HG03135 (cell line): ENCODE measurements around the gene PLEKHH1.
A peak's percentile ranks its signal among the peaks of the same experiment; 100 is the strongest.
"Not testable (repeated sequence)": the region's sequence is repeated elsewhere in the genome, so short reads cannot be mapped to it uniquely, and the experiment has no call there.

Experiments used
- ATAC-seq: cut with Tn5 transposase; IDR thresholded peaks from one replicate; pipeline ENCODE4 v1.9.1; 2021; ENCODE audit warnings: mild to moderate bottlenecking, moderate library complexity; ENCODE audit not compliant: unreplicated experiment

The PLEKHH1 gene

DNA sequence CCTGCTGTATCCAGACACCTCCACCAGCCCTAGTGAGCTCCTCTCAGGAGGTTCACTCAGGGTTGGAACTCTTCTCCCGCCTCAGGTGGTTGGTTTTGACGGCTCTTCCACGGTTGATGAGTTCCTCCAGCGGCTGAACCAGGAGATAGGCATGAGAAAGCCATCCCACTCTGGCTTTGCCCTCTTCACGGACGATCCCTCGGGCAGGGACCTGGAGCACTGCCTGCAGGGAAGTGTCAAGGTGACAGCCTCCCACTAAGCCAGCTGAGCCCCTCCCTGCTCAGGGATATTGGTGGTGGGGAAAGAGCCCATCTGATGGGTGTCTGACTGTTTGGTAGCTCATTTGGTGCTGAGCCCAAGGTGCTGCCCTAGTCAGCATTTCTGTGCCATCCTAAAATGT, 46.5 kb downstream of the PLEKHH1 start:
- no peak for ATAC-seq

DNA sequence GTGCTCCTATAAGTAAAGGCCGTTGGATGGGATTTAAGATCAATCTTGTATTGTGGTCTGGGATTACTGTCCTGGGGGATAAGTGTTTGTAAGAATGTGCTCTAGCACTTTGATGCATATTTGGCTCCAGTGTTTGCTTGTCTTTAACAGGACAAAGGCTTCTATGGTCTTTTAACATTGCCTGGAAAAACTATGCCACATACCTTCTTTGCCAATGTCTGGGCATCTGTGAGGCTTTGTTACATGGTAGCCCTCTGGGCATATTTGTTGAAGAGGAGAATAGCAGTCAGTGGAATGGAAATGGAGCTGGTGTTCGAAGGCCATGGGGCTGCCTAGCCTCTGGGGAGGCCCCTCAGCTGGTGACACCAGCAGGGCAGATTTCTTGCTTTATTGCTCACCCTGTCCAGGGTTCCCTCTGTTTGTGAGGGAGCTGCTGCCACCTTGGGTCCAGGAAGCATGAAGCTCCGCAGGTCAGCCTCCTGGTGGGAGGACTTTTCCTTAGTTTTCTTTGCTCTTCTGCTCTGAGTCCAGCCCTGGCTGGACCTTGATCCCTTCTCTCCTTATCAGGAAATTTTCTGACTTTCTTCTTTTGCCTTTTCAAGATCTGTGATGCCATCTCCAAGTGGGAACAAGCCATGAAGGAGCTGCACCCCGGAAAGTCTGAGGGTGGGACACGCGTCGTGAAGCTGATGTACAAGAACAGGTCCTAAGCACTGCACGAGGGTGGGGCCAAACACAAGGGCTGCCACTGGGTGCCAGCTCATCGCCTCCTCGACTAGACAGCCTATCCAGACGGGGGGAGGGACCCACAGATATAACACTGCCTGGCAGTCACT, 47.5 kb downstream of the PLEKHH1 start:
- ATAC-seq: no peak

DNA sequence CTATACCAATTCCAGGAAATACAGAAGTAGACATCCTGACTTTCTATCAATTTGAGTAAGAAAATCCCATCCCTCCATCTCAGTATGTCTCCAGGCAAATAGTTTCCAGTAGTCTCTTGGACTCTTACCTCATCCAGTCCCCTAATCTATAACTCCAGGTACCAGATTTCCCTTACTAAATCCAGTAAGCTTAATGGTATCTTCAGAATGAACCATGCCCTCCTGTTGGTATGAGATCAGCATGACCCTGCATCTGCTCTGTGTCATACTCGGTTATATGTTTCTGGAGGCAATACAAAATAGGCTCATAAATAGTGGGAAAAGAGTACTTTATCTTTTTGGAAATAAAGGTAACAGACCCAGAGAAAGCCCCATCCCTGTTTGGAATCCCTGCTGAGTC, 48.6 kb downstream of the PLEKHH1 start:
- no peak for ATAC-seq

DNA sequence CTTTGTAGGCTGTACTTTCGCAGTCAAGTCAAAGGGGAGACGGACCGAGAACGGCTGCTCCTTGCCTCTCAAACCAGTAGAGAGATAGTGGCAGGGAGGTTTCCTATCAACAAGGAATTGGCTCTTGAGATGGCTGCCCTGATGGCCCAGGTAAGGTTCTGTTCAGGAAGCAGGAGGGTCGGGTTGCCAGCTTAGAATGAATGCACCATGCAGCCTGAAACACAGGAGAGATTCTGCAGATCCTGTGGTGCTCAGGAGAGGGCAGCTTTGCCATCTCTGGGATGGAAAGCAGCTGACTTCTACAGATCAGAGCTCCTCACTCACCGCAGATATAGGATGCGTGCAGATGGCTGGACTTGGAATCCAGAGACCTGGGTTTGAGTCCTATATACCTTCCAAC, 49.0 kb downstream of the PLEKHH1 start:
- no peak for ATAC-seq

DNA sequence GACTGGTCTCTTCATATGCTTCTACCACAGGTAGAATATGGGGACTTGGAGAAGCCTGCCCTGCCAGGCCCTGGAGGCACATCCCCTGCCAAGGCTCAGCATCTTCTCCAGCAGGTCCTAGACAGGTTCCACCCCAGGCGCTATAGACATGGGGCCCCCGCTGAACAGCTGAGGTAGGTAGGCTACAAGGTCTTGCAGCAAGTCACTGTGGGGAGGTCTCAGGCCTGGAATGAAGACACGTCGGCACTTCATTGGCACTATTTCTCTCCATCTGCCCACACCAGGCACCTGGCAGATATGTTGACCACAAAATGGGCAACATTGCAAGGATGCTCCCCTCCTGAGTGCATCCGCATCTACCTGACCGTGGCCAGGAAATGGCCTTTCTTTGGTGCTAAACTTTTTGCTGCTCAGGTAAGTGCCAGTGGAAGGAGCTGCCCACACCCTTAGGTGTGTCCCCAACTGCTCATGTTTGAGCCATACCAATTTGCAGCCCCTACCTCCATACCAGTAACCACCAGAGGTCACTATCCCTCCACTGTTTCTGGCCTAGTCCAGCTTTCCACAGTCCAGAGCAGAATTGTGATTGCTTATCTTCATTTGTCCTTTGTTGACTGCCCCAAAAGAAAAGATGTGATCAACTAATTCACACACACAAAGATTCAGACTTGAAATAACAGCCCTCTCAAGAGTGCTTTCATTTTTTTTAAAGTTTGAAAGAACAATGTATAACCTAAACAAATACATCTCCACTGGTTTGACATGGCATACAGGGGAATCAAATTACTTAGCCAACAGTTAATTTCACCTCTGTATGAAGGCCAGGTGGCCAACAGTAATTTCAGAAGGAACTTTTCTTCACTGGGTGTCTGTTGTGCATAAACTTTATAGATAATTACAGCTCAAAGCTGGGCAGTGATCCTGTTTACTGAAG, 50.9 kb downstream of the PLEKHH1 start:
- ATAC-seq: no peak

DNA sequence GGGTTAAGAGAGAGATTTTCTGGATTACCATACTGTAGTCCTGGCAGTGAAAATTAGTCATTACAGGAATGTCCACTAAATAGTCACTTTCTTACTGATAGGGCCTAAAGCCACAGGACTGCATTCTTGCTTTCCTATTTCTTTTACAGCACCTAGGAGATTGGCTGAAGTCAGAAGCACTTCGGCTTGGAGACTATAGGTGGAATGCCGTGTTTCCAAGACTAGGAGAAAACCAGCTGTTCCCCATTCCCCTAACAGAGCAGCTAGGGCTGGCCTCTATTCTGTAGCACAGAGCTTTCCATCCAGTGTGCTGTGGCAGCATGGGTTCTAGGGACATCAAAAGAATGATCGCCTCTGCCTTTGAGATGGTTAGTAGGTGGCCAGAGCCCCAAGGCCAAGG, 51.9 kb downstream of the PLEKHH1 start:
- ATAC-seq: no peak

DNA sequence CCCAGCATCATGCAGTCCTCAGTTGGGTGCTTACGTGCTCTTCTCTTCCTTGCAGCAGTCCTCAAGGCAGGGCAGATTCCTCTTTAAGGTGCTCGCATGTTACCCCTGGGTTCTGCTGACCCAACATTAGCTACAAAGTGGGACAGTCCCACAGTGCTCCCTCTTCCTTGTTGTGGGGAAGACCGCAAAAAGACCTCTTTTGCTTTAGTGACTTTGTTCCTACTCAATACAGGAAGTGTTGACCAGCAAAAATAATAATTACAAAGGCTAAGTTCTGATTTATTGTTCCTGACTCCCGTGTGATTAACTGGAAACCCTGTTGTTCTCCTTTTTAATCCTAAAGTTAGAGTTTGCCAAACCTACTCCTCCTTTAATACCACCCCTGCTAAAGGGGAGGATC, 53.3 kb downstream of the PLEKHH1 start:
- no peak for ATAC-seq

DNA sequence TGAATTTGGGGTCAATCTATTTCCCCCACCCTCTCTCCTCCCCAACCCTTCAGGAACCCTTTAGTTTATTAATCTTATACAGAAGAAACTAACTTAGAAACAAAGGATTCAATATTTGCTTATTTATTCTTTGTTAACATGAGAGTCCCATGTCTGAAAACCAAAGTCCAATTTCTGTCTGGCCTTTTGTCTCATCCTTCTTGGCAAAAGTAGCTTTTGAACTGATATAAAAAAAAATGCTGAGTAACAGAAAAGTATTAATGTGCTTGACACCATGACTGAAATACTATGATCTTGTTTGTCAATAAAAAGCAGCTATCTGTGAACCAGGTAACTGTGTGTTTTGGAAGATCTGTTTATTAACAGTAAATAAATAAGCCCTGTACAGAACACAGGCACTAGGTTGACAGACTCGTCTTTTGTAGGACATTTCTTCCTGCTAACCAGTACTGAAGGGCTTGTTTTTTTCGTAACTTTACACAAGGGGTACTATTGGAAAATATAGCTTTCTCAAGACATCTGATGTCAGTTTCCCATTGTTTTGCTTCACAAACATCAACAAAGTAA, 56.2 kb downstream of the PLEKHH1 start:
- ATAC-seq: no peak

DNA sequence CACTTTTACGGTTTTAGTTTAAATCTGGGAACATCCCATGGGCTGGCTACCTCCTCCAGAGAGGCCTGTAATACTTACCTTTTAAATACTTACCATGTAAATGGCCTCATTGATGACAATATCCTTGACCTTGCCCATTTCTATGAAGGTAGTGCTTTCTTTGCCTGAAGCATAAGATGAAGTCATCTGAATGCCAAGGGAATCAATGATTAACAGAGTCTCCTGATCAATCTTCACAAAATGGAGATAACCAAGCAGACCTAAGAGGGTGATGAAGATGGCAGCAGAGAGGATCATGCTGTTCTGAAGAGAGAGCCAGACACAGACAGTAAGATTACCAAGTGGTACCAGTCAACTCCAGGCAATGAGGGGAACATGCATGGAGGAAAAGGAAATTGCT, 60.6 kb downstream of the PLEKHH1 start:
- not testable (repeated sequence) for ATAC-seq

DNA sequence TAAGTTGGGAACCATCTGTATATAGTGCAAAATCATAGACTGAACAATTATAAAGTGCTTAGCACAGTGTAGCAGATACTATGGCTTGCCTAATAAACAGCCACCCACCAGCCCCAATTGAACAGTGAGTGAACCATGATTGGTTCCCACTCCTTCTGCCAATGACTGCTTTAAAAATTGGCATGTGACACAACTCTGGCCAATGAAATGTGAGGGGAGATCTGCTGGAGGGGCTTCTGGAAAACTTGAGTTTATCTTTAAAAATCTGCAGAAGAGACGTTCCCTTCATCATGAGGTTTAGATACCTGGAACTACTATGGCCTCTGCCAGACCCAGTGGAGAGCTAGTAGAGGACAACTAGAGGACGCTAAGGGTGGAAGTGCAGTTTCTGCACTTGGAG, 62.3 kb downstream of the PLEKHH1 start:
- no peak for ATAC-seq

DNA sequence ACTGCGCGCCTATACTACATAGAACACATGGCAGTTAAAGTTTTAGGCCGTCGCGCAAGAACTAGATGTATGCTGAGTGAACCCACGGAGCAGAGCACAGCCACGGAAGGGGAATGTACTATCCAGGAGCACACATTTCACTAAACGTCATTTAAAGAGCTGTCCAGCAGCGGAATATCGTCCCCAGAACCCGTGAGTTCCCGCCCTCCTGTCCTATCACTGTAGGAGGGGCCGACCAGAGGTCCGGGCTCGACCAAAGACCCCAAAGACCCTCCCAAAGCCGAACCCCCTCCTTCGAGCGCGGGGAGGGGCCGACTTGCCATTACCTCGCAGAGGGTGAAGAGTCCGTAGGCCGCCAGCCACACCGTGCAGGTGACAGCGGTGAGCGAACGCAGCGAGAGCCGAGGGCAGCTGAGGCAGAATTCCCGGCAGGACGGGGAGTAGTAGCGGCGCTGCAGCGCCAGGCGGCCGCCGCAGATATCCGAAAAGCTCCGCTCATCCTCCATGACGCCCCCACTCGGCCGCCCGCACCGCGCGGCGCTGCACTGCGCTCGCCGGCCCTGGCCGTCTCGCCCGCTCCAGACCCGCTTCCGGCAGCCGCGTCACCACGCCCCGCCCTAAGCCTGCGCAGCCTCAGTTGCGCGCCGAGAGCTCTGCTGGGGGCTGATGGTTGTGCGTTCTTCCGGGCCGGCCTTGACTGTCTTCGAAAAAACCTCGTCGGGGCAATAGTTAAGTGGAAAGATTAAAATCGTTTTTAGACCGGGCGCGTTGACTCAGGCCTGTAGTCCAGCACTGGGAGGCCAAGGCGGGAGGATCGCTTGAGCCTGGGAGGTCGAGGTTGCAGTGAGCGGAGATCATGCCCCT, 66.8 kb downstream of the PLEKHH1 start, which contains the start of gene PIGH:
Gene PIGH, minus strand, starts transcription at position 571 of the 864 bp plus-strand sequence. Its CDS starts 65 bp downstream, at position 506.
- peak; percentile 94 for ATAC-seq

DNA sequence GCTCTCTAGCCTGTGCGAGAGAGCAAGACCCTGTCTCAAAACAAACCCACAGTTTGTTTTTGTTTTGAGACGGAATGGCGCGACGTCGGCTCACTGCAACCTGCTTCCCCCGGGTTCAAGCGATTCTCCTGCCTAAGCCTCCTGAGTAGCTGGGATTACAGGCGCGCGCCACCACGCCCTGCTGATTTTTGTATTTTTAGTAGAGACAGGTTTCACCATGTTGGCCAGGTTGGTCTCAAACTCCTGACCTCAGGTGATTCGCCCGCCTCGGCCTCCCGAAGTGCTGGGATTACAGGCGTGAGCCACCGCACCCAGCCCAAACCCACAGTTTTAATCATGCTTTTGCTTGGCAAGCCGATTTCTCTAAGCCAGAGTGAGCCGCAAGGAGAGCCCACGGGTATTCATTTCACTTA, 67.5 kb downstream of the PLEKHH1 start:
- not testable (repeated sequence) for ATAC-seq

DNA sequence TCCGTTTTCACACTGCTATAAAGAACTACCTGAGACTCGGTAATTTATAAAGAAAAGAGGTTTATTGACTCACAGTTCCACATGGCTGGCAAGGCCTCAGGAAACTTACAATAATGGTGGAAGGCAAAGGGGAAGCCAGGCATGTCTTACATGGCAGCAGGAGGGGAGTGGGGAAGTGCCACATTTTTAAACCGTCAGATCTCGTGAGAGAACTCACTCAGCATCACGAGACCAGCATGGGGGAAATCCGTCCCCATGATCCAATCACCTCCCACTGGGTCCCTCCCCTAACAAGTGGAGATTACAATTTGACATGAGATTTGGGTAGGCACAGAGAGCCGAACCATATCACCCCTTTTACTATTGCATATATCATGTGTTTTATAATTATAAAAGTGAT, 69.0 kb downstream of the PLEKHH1 start:
- ATAC-seq: no peak

DNA sequence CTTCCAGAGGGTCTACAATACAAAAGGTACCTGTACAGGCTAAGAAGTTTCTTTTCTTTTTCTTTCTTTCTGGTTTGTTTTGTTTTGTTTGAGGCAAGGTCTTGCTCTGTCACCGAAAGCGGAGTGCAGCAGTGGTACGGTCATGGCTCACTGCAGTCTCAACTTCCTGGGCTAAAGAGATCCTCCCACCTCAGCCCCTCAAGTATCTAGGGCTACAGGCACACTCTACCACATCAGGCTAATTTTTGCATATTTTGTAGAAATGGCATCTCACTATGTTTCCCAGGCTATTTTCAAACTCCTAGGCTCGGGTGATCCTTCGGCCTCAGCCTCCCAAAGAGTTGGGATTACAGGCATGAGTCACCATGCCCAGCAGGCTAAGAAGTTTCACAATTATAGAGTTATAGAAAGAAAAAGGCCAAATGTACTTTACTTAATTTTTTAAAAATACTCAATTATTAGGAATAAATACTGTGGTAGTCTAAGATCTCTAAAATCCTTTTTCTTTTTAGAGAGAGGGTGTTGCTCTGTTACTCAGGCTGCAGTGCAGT, 70.0 kb downstream of the PLEKHH1 start:
- peak; percentile 68 for ATAC-seq

DNA sequence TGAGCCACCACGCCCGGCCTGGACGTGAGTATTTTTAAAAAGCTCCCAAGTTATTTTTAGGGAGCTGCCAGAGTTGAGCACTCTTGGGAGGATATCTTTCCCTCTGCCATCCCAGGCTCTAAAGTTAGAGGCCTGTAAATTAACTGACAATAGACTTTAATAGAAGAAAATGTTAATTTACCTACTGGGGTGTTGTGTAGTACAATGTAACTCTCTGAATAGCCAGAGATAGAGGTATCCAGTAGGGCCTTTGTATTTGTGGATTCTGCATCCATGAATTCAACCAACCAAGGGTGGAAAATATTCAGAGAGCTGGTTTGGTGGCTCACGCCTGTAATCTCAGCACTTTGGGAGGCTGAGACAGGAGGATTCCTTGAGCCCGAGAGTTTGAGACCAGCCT, 74.6 kb downstream of the PLEKHH1 start:
- ATAC-seq: no peak

DNA sequence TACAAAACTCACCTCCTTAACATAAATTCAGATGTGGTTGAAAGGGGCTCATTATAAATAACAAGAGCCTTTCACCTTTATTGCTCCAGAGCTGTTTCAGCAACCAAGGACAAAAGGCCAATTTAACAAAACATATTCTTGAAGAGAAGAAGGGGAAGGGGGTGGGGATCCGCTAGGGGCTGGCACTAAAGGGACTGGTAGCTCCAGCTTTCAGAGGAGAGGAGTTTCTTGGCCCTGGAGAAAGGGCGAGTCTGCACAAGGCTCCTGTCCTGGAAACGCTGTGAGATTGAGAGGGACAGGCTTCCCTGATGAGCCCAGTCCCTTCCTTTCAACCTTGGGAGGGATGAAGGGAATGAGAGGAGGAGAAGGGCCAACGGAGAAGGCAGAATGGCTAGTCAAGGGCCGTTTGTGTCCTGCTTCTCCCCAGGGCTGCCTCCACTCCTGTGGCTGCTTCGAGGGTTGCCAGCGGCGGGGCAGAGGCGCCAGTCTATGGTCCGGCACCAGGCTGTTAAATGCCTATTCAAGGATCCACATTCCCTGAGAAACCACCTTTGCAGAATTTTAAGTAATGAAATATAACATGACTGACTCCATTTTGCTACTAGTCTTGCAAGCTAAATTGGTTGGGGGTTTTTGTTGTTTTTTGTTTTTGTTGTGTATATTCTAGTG, 76.7 kb downstream of the PLEKHH1 start:
- no peak for ATAC-seq

DNA sequence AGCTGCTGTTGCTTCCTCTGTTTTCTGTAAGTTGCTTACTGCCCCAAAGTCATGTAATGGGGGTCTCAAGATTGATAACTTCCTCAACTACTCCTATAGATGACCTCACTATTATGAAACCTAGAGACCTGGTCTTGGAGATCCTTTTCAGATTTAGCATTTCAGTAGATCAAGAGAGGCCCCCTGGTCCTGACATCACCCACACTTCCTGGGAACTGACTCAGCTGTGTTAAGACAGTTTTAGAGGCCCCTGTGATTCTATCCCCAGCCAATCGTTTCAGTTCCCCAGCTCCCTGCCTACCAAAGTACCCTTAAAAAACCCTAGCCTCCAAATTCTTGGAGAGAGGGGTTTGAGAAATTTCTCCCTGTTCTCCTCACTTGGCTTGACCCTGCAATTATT, 77.4 kb downstream of the PLEKHH1 start:
- no peak for ATAC-seq

DNA sequence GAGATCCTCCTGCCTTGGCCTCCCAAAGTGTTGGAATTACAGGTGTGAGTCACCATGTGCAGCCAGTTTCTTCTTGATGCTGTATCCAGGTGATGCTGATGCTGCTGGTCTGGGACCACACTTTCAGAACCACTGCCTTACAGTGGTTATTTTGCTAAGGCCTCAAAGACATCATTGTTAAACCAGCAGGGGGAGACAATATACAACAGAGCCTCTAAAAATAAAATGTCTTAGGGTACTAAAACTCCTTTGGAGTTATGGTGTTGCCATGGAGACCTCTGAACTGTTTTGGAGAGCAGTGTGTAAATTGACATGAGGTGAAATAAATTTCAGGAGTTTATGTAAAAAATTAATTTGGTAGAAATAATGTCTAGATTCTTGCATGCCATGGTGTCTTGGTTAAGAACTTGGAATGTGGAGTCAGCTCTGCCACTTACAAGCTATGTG, 85.5 kb downstream of the PLEKHH1 start:
- peak; percentile 51 for ATAC-seq

DNA sequence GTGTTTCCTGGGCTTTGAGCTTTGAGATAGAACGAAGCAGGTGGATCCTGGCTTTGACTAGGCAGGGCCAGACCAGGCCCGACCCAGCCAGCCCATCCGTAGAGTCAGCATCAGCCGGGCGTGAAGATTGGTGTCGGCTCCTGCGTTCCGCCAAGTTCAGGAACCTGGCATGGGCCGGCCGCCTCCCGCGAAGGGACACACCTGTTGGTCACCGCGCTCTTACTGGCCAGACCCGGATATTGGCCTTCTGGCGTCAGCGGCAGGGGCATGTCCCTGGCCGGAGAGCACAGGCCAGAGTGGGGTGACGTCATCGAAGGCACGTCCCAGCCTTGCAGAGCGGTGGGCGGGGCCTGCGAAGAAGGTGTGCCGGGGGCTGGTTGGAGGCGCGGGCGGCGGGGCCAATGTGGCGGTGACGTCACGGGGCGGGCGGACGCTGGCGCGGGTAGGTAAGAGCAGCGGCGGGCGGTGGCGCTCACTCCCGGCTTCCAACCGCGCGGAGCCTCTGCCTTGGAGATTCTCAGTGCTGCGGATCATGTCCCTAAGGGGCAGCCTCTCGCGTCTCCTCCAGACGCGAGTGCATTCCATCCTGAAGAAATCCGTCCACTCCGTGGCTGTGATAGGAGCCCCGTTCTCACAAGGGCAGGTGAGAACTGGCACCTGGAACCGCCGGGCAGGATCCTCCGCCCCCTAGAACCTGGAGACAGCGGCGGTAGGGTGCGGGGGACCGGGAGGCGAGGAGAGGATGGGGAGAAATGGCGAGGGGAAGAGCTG, 86.5 kb downstream of the PLEKHH1 start, which contains the start of gene ARG2:
Gene ARG2, plus strand, starts transcription at position 475 of the 771 bp plus-strand sequence. Its CDS starts 58 bp downstream, at position 533.
- ATAC-seq: peak; percentile 88
